Smooth muscle cell (in vitro differentiated cells): ENCODE data around the gene NUP210. TPM values are rescaled to one million over a fixed set of nuclear protein-coding genes. Genes with fewer than 3 reads are reported as not detected.

Experiments used
- DNase-seq: peaks from one replicate; lab custom pipeline; 2025; ENCODE audit not compliant: unreplicated experiment; lab: John Stamatoyannopoulos, UW
- H2AFZ ChIP-seq: fragments of 200-600 bp; sonication (generic); 2 replicates; pipeline ENCODE4 v1.6.0; 2016; ENCODE audit warnings: antibody characterized with exemption, low read depth, mild to moderate bottlenecking
- H3F3A ChIP-seq: fragments of 200-600 bp; sonication (generic); 2 replicates; pipeline ENCODE4 v1.6.0; 2017; ENCODE audit warnings: antibody characterized with exemption, low read depth
- H3K27ac ChIP-seq: fragments of 200-600 bp; sonication (generic); 2 replicates; pipeline ENCODE4 v1.5.1; 2016; ENCODE audit warnings: low read depth, mild to moderate bottlenecking
- H3K27me3 ChIP-seq: fragments of 200-600 bp; sonication (generic); 2 replicates; pipeline ENCODE4 v1.6.1; 2016; ENCODE audit warnings: low read depth, mild to moderate bottlenecking
- H3K36me3 ChIP-seq: fragments of 200-600 bp; sonication (generic); 2 replicates; pipeline ENCODE4 v1.5.1; 2016; ENCODE audit warnings: low read depth
- H3K4me1 ChIP-seq: fragments of 200-600 bp; sonication (generic); 2 replicates; pipeline ENCODE4 v1.5.1; 2016; ENCODE audit warnings: low read depth
- H3K4me2 ChIP-seq: fragments of 200-600 bp; sonication (generic); 2 replicates; pipeline ENCODE4 v1.6.0; 2016; ENCODE audit warnings: mild to moderate bottlenecking
- H3K4me3 ChIP-seq: fragments of 200-600 bp; sonication (generic); 2 replicates; pipeline ENCODE4 v1.5.1; 2016; ENCODE audit warnings: mild to moderate bottlenecking
- H3K79me2 ChIP-seq: fragments of 200-600 bp; sonication (generic); 2 replicates; pipeline ENCODE4 v1.6.0; 2016; ENCODE audit warnings: low read depth, mild to moderate bottlenecking
- H3K9ac ChIP-seq: fragments of 200-600 bp; sonication (generic); 2 replicates; pipeline ENCODE4 v1.6.0; 2016; ENCODE audit warnings: low read depth
- H3K9me3 ChIP-seq: fragments of 200-600 bp; sonication (generic); replicated peaks from 2 replicates; pipeline ENCODE4 v1.5.1; 2016; ENCODE audit warnings: low read depth
- H4K20me1 ChIP-seq: fragments of 200-600 bp; sonication (generic); 2 replicates; pipeline ENCODE4 v1.6.0; 2016; ENCODE audit warnings: low read depth
- WGBS: methylation state at CpG from one replicate; pipeline ENCODE4 v1.1.7; 2016; ENCODE audit warnings: low lambda C conversion rate; 5-methylcytosine and 5-hydroxymethylcytosine counted together
- polyA plus RNA-seq: library from polyadenylated mRNA; unstranded; fragments of >200 nt; fragmentation: Nextera tagmentation; extraction: Ambion mirVana; gene quantifications from 2 replicates; pipeline ENCODE4 v1.2.1, GENCODE V29; 2016
- total RNA-seq: library from RNA; depleted of rRNA; stranded (reverse); fragments of >200 nt; gene quantifications from 2 replicates; pipeline ENCODE4 v1.2.3, GENCODE V29; 2014
- TF ChIP-seq, protein P1 (sequence below): fragments of 200-600 bp; sonication (generic); IDR thresholded peaks from 2 replicates; pipeline ENCODE4 v1.5.1; 2017; ENCODE audit warnings: borderline replicate concordance, mild to moderate bottlenecking, antibody characterized with exemption; ENCODE audit not compliant: insufficient read depth, poor library complexity, severe bottlenecking

Gene NUP210
- total and polyA plus RNA-seq, 2 experiments from 2014 or later: 0.35 to 1.5 TPM

GRCh38 chr3:13461169-13462124, 41.3 kb upstream of the NUP210 start:
- no peak for DNase-seq
- no peak overlapping the region for H3K9ac ChIP-seq
- 32% methylated on average over 14 of the region's 14 CpGs for WGBS
- no peak overlapping the region for H3K27ac ChIP-seq
- H3K4me2 ChIP-seq: no peak overlapping the region
- H3K79me2 ChIP-seq: no peaks in the 10 kb centered on the region
- no peaks in the 10 kb centered on the region for H3K4me1 ChIP-seq
- TF ChIP-seq, protein P1, sequence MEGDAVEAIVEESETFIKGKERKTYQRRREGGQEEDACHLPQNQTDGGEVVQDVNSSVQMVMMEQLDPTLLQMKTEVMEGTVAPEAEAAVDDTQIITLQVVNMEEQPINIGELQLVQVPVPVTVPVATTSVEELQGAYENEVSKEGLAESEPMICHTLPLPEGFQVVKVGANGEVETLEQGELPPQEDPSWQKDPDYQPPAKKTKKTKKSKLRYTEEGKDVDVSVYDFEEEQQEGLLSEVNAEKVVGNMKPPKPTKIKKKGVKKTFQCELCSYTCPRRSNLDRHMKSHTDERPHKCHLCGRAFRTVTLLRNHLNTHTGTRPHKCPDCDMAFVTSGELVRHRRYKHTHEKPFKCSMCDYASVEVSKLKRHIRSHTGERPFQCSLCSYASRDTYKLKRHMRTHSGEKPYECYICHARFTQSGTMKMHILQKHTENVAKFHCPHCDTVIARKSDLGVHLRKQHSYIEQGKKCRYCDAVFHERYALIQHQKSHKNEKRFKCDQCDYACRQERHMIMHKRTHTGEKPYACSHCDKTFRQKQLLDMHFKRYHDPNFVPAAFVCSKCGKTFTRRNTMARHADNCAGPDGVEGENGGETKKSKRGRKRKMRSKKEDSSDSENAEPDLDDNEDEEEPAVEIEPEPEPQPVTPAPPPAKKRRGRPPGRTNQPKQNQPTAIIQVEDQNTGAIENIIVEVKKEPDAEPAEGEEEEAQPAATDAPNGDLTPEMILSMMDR: peak; percentile 68
- no peaks in the 10 kb centered on the region for H3K36me3 ChIP-seq
- H3K9me3 ChIP-seq: no peaks in the 10 kb centered on the region
- no peak overlapping the region for H3K4me3 ChIP-seq
- no peak overlapping the region for H2AFZ ChIP-seq
- H3F3A ChIP-seq: no peaks in the 10 kb centered on the region
- no peaks in the 10 kb centered on the region for H4K20me1 ChIP-seq
- no peaks in the 10 kb centered on the region for H3K27me3 ChIP-seq

- no peaks in the 10 kb centered on the region for H3K9me3 ChIP-seq
- no peak overlapping the region for H3K4me2 ChIP-seq
- H3K4me3 ChIP-seq: no peak overlapping the region
- no peaks in the 10 kb centered on the region for H4K20me1 ChIP-seq
- no peak overlapping the region for H3K27ac ChIP-seq
- H2AFZ ChIP-seq: no peak overlapping the region
- TF ChIP-seq, protein P1: no peak
- WGBS: 91% methylated on average over 7 of the region's 7 CpGs
- DNase-seq: no peak
- no peaks in the 10 kb centered on the region for H3F3A ChIP-seq
- H3K27me3 ChIP-seq: no peaks in the 10 kb centered on the region
- no peaks in the 10 kb centered on the region for H3K79me2 ChIP-seq
- H3K36me3 ChIP-seq: no peaks in the 10 kb centered on the region
- no peaks in the 10 kb centered on the region for H3K4me1 ChIP-seq
- H3K9ac ChIP-seq: no peak overlapping the region
These were observed 40.2 kb upstream of the NUP210 start for GRCh38 chr3:13460341-13460736.

DNA sequence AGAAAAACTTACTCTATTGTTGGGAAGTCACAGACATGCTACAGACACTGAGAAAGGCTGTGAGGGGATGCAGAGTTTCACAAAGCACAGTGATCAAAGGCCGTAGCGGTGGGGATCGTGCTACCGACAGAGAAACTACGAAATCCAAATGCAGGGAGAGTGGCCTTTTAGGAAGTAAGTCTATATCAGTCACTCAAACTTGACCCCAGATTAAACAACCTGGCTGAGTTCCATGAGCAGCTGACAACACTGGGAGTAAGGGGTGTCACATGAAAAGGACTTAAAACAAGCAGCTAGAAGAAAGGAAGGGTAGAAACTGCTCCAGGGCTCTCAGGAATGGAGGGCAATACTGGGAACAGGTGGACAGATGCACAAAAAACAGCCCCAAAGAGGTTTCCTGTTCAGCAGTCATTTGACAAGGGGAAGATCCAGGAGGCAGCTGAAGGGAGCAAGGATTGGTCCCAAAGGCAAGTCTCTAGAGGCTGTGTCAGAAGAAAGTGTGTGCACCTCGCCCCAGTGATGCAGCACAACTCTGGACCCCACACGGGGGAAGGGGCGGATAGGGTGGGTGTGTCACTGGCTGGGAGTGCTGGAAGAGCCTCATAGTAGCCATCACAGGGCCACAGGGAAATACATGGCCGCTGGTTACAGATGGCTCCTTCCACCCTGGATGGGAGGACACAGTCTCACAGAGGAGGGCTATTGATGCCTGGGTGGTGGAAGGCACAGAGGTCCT, 39.7 kb upstream of the NUP210 start:
- Histone ChIP-seq H4K20me1 (no peaks in the 10 kb centered on the region), H3K9ac (no peak overlapping the region), H3K4me3 (no peak overlapping the region), H3K27me3 (no peaks in the 10 kb centered on the region), H3K79me2 (no peaks in the 10 kb centered on the region), H3F3A (no peaks in the 10 kb centered on the region), H3K36me3 (no peaks in the 10 kb centered on the region), H3K27ac (no peak overlapping the region), H3K4me1 (no peaks in the 10 kb centered on the region), H3K4me2 (no peak overlapping the region), H3K9me3 (no peaks in the 10 kb centered on the region), H2AFZ (no peak overlapping the region)
- no peak for DNase-seq
- WGBS: 95% methylated on average over 9 of the region's 9 CpGs
- TF ChIP-seq, protein P1: no peak
